ENCODE results near the gene SENP8. TPM values are rescaled to one million over a fixed set of nuclear protein-coding genes. Genes with fewer than 3 reads are reported as not detected.
A peak's percentile ranks its signal among the peaks of the same experiment; 100 is the strongest.
"Not testable (repeated sequence)": the region's sequence is repeated elsewhere in the genome, so short reads cannot be mapped to it uniquely, and the experiment has no call there.

The SENP8 gene
- 1 to 10 TPM; 1.1 to 1.4 TPM for total RNA-seq

DNA sequence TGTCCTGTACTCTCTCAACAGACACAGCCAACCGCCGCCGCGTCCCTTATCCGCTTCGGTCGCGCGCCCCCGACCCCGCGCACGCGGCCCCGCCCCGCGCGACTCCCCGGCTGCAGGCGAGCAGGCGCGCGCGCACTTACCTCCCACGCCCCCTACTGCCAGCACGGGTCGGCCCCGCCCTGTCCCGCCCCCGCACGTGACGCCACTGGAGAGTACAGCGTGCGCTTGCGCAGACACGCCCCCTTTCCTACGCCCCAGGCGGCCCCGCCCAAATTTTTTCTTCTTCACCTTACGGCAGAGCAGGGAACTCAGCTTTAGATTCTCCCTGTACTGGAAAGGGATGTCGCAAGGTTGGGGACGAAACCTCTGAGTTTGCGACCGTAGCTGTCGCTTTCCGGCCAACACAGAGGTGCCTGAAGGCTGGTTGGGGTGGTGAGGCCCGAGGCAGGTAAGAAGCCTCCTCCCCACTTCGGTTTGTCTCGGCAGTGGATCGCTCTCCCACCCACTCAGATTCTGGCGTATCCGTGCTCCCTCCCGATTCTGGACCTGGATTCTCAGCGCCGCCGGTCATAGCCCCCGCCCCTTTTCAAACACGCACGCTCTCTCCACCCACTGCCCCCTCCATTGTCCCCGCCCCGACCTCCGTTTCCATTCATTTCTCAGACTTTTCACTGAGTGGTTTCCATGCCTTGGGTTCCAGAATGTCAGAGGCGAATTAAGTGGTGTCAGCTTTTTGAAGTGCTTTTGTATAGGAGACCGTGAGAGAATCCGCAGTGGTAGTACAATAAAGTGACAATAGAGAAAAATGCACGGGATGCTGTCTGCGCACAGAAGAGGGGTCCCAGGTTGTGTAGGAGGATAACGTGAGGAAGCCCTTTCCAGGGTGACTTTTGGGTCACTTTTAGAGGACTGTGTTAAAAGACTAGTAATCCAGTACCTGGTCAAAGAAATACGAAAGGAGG is at the start of gene SENP8, which contains the start of gene MYO9A:
Gene SENP8 (plus strand): TSS at position 387 of the 962 bp plus-strand sequence. CDS start 21,221 bp downstream, outside the sequence.
Gene MYO9A (minus strand): TSS at position 134 of the 962 bp plus-strand sequence. CDS start 71,587 bp downstream, outside the sequence.
- H3K4me3 Mint-ChIP-seq, result peak within 1 kb of the TSS; percentile 92
- DNase-seq (peak; percentile 99), ATAC-seq (peak; percentile 74)
- peaks cover 3% of the 10 kb centered on the region for H3K27me3 Mint-ChIP-seq
- no peaks in the 10 kb centered on the region for H3K9me3 Mint-ChIP-seq (ENCODE audit: low read depth)
- H3K36me3 Mint-ChIP-seq, result peaks cover 2% of the 10 kb centered on the region
- peak within 1 kb of the TSS; percentile 98 for H3K27ac Mint-ChIP-seq
- H3K4me1 Mint-ChIP-seq, result peaks cover 28% of the 10 kb centered on the region
- CTCF ChIA-PET, result interaction anchor here (1.9 kb wide), 1 partner anchor 375 kb away, joined by 6 read pairs; no protein-coding TSS in a partner anchor

DNA sequence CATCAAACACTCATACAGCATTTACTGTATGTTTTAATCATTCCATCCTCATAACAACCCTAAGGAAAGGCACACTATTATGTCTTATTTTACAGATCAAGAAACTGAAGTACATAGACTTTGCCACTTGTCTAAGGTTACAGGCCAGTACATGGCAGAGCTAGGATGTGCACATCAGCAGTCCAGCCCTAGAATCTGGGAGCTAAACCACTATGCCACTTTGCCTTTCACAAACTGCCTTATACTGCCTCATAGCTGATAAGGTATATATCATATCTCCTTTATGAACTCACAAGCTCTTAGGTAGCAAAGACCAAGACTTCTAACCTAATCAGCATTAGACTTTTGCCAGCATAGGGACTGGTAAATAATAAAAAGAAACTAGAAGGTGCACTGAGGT is 49.3 kb upstream of the SENP8 start:
- ATAC-seq (no peak), DNase-seq (no peak)
- Mint-ChIP-seq H3K4me3 (no peak overlapping the region), H3K27ac (no peak overlapping the region), H3K4me1 (no peaks in the 10 kb centered on the region), H3K36me3 (peaks cover 1% of the 10 kb centered on the region), H3K27me3 (no peaks in the 10 kb centered on the region), H3K9me3 (ENCODE audit: low read depth) (no peaks in the 10 kb centered on the region)
- CTCF ChIA-PET, result no interaction called here

DNA sequence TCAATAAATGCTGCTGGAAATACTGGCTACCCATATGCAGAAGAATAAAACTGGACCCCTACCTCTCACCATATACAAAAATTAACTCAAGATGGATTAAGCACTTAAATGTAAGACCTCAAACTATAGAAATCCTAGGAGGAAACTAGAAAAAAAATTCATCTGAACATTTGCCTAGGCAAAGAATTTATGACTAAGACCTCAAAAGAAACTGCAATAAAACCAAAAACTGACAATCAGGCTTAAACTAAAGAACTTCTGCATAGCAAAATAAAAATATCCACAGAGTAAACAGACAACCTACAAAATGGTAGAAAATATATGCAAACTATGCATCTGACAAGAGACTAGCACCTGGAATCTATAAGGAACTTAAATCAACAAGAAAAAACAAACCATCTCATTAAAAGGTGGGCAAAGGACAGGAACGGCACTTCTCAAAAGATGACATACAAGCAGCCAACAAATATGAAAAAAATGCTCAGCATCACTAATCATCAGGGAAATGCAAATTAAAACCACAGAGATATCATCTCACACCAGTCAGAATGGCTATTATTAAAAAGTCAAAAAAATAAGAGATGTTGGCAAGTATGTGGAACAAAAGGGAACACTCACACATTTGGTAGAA is 47.3 kb upstream of the SENP8 start:
- CTCF ChIA-PET, result no interaction called here
- Mint-ChIP-seq H3K27ac (no peak overlapping the region), H3K4me1 (no peaks in the 10 kb centered on the region), H3K9me3 (ENCODE audit: low read depth) (no peaks in the 10 kb centered on the region), H3K36me3 (peaks cover 1% of the 10 kb centered on the region), H3K27me3 (no peaks in the 10 kb centered on the region), H3K4me3 (no peak overlapping the region)
- ATAC-seq (no peak), DNase-seq (no peak)

DNA sequence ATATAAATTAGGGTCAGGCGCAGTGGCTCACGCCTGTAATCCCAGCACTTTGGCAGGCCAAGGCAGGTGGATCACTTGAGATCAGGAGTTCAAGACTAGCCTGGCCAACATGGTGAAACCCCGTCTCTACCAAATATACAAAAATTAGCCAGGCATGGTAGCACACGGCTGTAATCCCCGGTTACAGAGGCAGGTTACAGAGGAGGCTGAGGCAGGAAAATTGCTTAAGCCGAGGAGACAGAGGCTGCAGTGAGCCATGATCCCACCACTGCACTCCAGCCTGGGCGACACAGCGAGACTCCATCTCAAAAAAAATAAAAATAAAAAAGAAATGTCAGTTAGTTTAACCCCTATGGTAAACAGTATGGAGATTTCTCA is 46.8 kb upstream of the SENP8 start:
- CTCF ChIA-PET; ATAC-seq; H3K36me3 Mint-ChIP-seq; H3K4me1 Mint-ChIP-seq; H3K9me3 Mint-ChIP-seq (ENCODE audit: low read depth); H3K27me3 Mint-ChIP-seq; H3K27ac Mint-ChIP-seq; H3K4me3 Mint-ChIP-seq; DNase-seq: not testable (repeated sequence)

DNA sequence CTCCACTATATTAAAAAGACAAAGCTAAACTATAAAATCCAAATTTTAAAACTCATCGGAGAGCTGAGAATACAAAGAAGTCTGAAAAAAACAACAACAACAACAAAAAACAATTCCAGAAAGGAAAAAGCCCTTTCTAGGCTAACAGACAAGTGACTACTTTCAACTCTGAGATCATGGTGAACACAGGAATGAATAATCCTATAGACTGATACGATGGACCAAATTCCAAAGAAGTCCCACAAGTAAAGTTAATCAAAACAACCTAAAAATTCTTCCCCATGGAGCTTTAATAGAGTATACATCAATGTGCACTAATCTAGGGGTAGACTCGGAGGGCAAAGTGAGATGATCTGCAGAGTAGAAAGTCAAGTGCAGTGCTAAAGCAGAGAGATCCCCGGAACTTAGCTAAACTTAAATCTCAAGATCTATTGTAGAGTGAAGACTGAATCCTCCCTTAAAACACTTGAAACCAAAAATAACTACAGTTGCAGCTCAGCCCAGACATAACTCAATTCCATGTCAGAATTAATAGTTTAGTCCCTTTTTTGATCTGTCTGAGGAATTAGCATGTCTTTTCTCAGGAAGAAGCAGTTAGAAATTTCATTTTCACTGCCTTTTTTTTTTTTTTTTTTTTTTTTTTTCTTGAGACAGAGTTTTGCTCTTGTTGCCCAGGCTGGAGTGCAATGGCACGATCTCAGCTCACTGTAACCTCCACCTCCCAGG is 43.7 kb upstream of the SENP8 start:
- CTCF ChIA-PET, result interaction anchor here (0.7 kb wide), 3 partner anchors 25 to 180 kb away, joined by 3 to 4 read pairs (median 4); no protein-coding TSS in a partner anchor
- Mint-ChIP-seq H3K4me3 (no peak overlapping the region), H3K4me1 (peaks cover 14% of the 10 kb centered on the region), H3K27ac (no peak overlapping the region), H3K9me3 (ENCODE audit: low read depth) (no peaks in the 10 kb centered on the region), H3K27me3 (no peaks in the 10 kb centered on the region), H3K36me3 (peaks cover 8% of the 10 kb centered on the region)
- no peak for ATAC-seq
- no peak for DNase-seq

DNA sequence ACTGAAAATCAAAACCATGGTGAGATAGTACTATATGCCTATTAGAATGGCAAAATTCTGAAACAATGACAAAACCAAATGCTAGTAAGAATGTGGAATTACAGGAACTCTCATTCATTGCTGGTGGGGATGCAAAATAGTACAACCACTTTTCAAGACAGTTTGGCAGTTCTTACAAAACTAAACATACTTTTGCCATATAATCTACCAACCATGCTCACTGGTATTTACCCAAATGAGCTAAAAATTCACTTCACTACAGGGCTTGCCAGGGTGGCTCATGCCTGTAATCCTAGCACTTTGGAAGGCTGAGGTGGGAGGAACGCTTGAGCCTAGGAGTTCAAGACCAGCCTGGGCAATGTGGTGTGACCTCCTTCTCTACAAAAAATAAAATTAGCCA is 40.3 kb upstream of the SENP8 start:
- peaks cover 8% of the 10 kb centered on the region for H3K36me3 Mint-ChIP-seq
- CTCF ChIA-PET, result no interaction called here
- H3K27me3 Mint-ChIP-seq, result no peaks in the 10 kb centered on the region
- DNase-seq (no peak), ATAC-seq (no peak)
- H3K4me3 Mint-ChIP-seq, result no peak overlapping the region
- H3K27ac Mint-ChIP-seq, result no peak overlapping the region
- H3K9me3 Mint-ChIP-seq (ENCODE audit: low read depth), result no peaks in the 10 kb centered on the region
- H3K4me1 Mint-ChIP-seq, result peaks cover 15% of the 10 kb centered on the region

DNA sequence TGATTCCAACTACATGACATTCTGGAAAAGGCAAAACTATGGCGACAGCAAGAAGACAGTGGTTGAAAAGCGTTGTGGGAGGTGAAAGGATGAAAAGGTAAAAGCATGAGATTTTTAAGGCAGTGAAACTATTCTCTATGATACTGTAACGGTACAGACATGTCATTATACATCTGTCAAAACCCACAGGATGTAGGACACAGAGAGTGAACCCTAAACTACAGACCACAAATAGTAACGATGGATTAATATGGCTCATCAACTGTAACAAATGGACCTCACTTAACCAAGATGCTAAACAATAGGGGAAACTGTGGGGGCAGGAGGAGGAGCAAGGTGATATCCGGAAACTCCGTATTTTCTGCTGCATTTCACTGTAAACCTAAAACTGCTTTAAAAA is 39.3 kb upstream of the SENP8 start:
- peaks cover 8% of the 10 kb centered on the region for H3K36me3 Mint-ChIP-seq
- peak overlapping the region; percentile 5 for H3K27ac Mint-ChIP-seq
- H3K27me3 Mint-ChIP-seq, result no peaks in the 10 kb centered on the region
- peak; percentile 82 for ATAC-seq
- peaks cover 2% of the 10 kb centered on the region for H3K9me3 Mint-ChIP-seq (ENCODE audit: low read depth)
- peak; percentile 42 for DNase-seq
- CTCF ChIA-PET, result no interaction called here
- peaks cover 15% of the 10 kb centered on the region for H3K4me1 Mint-ChIP-seq
- H3K4me3 Mint-ChIP-seq, result peak overlapping the region; percentile 5

DNA sequence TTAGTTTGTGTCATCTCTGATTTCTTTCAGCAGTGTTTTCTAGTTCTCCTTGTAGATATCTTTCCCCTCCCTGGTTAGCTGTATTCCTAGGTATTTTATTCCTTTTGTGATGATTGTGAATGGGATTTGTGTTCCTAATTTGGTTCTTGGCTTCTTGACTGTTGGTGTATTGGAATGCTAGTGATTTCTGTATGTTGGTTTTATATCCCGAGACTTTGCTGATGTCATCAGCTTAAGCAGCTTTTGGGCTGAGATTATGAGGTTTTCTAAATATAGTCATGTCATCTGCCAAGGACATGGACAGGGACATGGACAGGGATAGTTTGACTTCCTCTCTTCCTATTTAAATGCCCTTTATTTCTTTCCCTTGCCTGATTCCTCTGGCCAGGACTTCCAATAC is 36.0 kb upstream of the SENP8 start:
- DNase-seq (no peak), ATAC-seq (no peak)
- CTCF ChIA-PET, result no interaction called here
- peaks cover 5% of the 10 kb centered on the region for H3K36me3 Mint-ChIP-seq
- H3K27me3 Mint-ChIP-seq, result no peaks in the 10 kb centered on the region
- no peak overlapping the region for H3K4me3 Mint-ChIP-seq
- no peak overlapping the region for H3K27ac Mint-ChIP-seq
- H3K9me3 Mint-ChIP-seq (ENCODE audit: low read depth), result peaks cover 4% of the 10 kb centered on the region
- peaks cover 15% of the 10 kb centered on the region for H3K4me1 Mint-ChIP-seq

DNA sequence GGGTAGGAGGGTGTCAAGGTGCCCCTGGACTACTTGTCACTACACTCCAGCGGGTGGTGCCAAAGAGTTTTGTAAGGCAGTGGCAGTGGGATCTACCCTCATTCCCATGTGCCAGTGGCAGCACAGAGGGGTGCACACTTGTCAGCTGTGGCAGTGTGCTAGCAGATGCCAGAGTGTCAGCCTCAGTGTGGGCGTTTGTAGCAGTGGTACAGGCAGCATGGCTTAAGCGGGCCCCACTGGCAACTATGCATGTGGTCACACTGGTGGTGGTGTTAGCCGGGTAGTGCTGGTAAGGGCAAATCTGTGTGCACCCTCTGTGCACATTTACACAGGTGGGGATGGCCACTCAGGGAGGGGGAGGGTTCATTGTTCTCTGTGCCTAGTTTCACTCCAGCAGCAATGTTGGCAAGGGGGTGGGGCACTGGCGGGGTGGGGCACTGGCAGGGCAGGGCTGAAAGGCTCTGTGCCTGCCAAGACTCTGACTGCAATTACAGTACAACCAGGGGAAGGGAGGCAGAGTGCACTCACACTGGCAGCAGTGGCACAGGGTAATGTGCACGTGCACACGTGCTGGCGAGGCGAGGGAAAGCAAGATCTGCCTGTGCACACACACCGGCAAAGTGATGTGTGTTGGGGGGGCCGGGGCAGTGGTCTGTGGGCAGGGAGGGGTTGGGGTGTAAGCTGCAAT is 32.0 kb upstream of the SENP8 start:
- CTCF ChIA-PET, result no interaction called here
- H3K36me3 Mint-ChIP-seq, result peaks cover 7% of the 10 kb centered on the region
- no peak overlapping the region for H3K27ac Mint-ChIP-seq
- H3K4me1 Mint-ChIP-seq, result no peaks in the 10 kb centered on the region
- ATAC-seq, result no peak
- no peak for DNase-seq
- H3K27me3 Mint-ChIP-seq, result no peaks in the 10 kb centered on the region
- no peak overlapping the region for H3K4me3 Mint-ChIP-seq
- H3K9me3 Mint-ChIP-seq (ENCODE audit: low read depth), result peaks cover 4% of the 10 kb centered on the region

DNA sequence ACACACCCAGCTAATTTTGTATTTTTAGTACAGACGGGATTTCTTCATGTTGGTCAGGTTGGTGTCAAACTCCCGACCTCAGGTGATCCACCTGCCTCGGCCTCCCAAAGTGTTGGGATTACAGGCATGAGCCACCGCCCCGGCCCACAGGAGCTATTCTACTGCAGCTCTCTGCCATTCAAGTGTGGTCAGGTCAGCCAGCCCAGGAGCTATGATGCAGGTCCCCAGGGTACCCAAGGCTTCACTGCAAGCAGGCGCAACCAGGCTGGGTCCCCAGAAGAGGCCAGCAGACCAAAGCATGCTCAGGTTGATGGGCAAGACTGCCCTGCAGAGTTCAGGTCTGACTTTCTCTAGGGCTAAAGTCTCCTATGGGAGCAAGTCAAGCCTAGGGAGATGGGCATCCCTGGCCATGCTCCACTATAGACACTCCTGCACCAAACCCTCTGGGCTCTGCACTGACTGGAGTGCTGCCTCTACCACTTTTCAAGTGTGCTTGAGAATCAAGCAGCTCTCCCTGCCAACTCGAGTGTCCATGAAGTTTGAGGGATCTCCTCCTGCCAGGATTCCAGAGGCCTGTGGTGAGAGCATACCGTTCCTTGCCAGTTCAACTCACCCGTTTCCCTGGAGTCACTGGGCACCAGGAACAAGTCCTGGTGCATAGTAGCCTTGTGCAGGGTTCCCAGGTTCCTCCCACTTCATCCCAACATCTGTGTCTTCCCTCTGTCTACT is 31.1 kb upstream of the SENP8 start:
- Mint-ChIP-seq H3K4me3 (no peak overlapping the region), H3K27ac (no peak overlapping the region), H3K9me3 (ENCODE audit: low read depth) (peaks cover 4% of the 10 kb centered on the region), H3K27me3 (no peaks in the 10 kb centered on the region), H3K36me3 (peaks cover 7% of the 10 kb centered on the region), H3K4me1 (no peaks in the 10 kb centered on the region)
- CTCF ChIA-PET, result no interaction called here
- no peak for DNase-seq
- ATAC-seq, result no peak

DNA sequence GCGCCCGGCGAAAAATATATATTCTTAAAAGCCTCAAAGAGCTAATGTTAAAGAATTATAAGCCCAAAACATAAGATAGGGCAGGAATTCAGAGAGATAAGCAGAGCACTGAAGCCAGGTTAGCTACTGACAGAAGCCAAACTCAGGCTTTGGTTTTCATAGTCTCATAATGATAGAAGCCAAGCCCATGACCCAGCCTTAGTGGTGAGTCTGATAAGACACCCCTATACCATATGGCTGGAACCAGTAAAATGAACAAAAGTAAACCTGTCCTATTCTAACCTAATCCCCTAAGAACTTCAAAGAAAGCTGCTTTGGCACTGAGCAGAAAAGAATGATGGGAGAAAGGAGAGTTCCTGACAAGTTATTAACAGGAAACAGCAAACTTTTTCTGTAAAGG is 26.2 kb upstream of the SENP8 start:
- Mint-ChIP-seq H3K9me3 (ENCODE audit: low read depth) (peaks cover 2% of the 10 kb centered on the region), H3K4me3 (no peak overlapping the region), H3K27me3 (no peaks in the 10 kb centered on the region), H3K36me3 (peaks cover 2% of the 10 kb centered on the region), H3K27ac (no peak overlapping the region), H3K4me1 (no peaks in the 10 kb centered on the region)
- ATAC-seq (no peak), DNase-seq (no peak)
- CTCF ChIA-PET, result no interaction called here

DNA sequence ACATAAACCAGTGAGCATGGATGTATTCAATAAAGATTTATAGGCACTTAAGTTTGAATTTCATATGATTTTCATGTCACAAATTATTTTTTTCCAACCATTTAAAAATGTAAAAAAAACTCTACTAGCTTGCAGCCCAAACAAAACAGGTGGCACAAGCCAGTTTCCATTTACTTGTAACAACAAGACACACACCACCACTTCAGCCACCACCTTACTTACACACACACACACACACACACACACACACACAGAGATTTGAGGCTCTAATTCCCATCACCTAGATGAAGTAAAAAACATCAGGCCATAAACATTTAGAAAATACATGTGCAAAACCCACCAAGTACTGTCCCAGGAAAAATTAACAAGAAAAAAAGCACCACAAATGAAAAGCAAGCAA is 25.5 kb upstream of the SENP8 start:
- Mint-ChIP-seq H3K27ac (no peak overlapping the region), H3K36me3 (peaks cover 3% of the 10 kb centered on the region), H3K4me1 (no peaks in the 10 kb centered on the region), H3K4me3 (no peak overlapping the region), H3K27me3 (no peaks in the 10 kb centered on the region), H3K9me3 (ENCODE audit: low read depth) (peaks cover 2% of the 10 kb centered on the region)
- no peak for ATAC-seq
- CTCF ChIA-PET, result no interaction called here
- DNase-seq, result no peak
